ENCODE measurements around the gene TMEM170B. TPM values are rescaled to one million over a fixed set of nuclear protein-coding genes. Genes with fewer than 3 reads are reported as not detected.
A peak's percentile ranks its signal among the peaks of the same experiment; 100 is the strongest.

The TMEM170B gene
- total RNA-seq, result under 1 TPM; 0.40 to 0.57 TPM

DNA sequence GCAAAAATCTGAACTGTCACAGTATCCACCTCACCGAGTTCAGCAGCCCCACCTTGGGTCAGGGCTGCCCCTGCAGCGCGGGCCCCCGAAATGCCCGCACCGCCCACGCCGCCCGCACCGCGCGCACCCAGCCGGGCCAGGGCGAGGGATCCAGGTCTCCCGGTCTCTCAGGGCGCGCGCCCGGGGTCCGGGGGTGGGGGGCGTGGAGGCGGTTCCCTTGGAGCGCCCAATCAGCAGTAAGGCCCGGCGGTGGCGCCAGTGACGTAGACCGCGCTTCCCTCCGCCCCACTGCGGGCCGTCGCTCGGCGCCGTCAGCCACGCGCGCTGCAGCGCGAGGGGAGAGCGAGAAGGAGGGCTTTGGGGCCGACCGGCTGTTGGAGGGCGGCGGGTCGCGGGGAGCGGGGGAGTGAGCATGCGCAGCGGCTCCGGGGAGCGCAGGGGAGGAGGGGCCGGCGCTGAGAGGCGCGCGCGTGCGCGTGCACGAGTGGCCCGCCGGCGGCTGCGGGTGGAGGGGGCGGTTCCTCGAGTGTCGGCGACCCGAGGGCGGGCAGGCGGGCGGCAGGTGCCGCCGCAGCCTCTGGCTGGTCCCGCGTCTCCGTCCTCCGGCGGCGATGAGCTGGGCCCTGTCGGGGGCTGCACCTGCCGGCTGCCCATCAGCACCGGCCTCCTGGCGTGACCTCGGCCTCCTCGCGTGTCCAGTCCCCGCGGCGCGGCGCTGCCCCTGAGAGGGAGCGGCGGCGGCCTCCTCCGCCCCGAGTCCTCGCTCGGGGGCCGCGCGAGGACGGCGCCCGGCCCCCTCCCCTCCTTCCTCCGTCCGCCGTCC, at the start of gene TMEM170B:
TSS of gene TMEM170B (plus strand) at position 521 of the 823 bp plus-strand sequence. CDS start 529 bp downstream, outside the sequence.
- CTCF ChIA-PET, result no interaction called here
- intact Hi-C loops (cut with micrococcal nuclease), result loop anchor here (1.0 to 5.0 kb wide), 9 partner anchors 90 to 1135 kb away; partner anchors contain the start of genes C6orf52, MAK, NEDD9 and PAK1IP1
- H3K27me3 Mint-ChIP-seq (ENCODE audit: low read depth), result peaks cover 6% of the 10 kb centered on the region

DNA sequence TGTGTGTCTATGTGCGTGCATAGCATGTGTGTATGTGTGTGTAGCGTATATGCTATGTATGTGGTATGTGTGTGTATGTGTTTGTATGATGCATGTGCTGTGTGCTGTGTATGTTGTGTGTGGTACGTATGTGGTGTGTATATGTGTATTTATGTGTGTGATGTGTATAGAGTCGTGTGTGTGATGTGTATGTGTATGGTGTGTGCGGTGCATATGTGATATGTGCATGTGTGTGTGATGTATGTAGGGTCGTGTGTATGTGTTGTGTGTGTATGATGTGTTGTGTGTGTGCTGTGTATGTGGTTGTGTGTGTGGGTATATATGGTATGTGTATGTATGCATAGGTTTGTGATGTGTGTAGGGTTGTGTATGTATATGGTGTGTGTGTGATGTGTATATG, 46.6 kb upstream of the TMEM170B start:
- CTCF ChIA-PET, result interaction anchor here (0.8 kb wide), 1 partner anchor 137 kb away, joined by 3 read pairs; no protein-coding TSS in a partner anchor
- H3K4me1 Mint-ChIP-seq (ENCODE audit: low read depth), result peaks cover 13% of the 10 kb centered on the region
- no peaks in the 10 kb centered on the region for H3K36me3 Mint-ChIP-seq (ENCODE audit: low read depth)
- H3K27me3 Mint-ChIP-seq (ENCODE audit: low read depth), result no peaks in the 10 kb centered on the region
- intact Hi-C loops (cut with micrococcal nuclease), result no loop called here
- no peak overlapping the region for H3K4me3 Mint-ChIP-seq
- no peaks in the 10 kb centered on the region for H3K9me3 Mint-ChIP-seq
- H3K27ac Mint-ChIP-seq, result no peak overlapping the region
- no peak for DNase-seq

More for the DNA sequence above, at the start of gene TMEM170B:
- peak within 1 kb of the TSS; percentile 78 for H3K4me3 Mint-ChIP-seq
- H3K36me3 Mint-ChIP-seq (ENCODE audit: low read depth), result no peaks in the 10 kb centered on the region
- no peak within 1 kb of the TSS for H3K27ac Mint-ChIP-seq
- no peaks in the 10 kb centered on the region for H3K9me3 Mint-ChIP-seq
- H3K4me1 Mint-ChIP-seq (ENCODE audit: low read depth), result peaks cover 9% of the 10 kb centered on the region
- peak; percentile 84 for DNase-seq

GRCh38 chr6:11491596-11492463, 45.7 kb upstream of the TMEM170B start:
- H3K9me3 Mint-ChIP-seq, result no peaks in the 10 kb centered on the region
- H3K4me3 Mint-ChIP-seq, result no peak overlapping the region
- DNase-seq, result peak; percentile 22
- H3K27ac Mint-ChIP-seq, result no peak overlapping the region
- peaks cover 13% of the 10 kb centered on the region for H3K4me1 Mint-ChIP-seq (ENCODE audit: low read depth)
- intact Hi-C loops (cut with micrococcal nuclease), result no loop called here
- CTCF ChIA-PET, result interaction anchor here (0.9 kb wide), 1 partner anchor 68 kb away, joined by 3 read pairs; no protein-coding TSS in a partner anchor
- H3K36me3 Mint-ChIP-seq (ENCODE audit: low read depth), result no peaks in the 10 kb centered on the region
- H3K27me3 Mint-ChIP-seq (ENCODE audit: low read depth), result no peaks in the 10 kb centered on the region

- Mint-ChIP-seq H3K27me3 (ENCODE audit: low read depth) (no peaks in the 10 kb centered on the region), H3K4me3 (no peak overlapping the region), H3K36me3 (ENCODE audit: low read depth) (no peaks in the 10 kb centered on the region), H3K9me3 (no peaks in the 10 kb centered on the region), H3K27ac (no peak overlapping the region), H3K4me1 (ENCODE audit: low read depth) (peaks cover 13% of the 10 kb centered on the region)
- no peak for DNase-seq
- CTCF ChIA-PET, result interaction anchor here (0.6 to 0.9 kb wide), 3 partner anchors 67 to 538 kb away, joined by 3 read pairs; no protein-coding TSS in a partner anchor
- intact Hi-C loops (cut with micrococcal nuclease), result no loop called here
Observed at GRCh38 chr6:11492464-11493290, 44.9 kb upstream of the TMEM170B start.

DNA sequence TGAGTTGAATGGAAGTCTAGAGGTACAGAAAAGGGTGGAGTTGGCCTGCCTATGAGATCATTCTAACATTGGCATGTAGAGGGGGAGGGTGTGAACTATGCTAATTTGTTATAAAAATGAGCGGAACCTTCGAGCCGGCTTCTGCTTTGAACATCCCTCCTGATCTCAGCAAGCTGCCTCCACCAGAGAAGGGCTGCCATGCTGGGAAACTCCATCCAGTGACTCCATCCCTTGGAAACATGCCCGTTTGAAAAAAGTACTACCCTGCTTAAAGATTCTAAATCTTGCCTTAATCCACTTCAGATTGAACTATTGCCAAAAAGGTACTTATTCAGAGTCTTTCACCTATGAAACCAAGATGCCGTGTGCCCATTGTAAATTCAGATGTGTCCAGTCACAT, 43.6 kb upstream of the TMEM170B start:
- H3K27ac Mint-ChIP-seq, result no peak overlapping the region
- no peak overlapping the region for H3K4me3 Mint-ChIP-seq
- peaks cover 13% of the 10 kb centered on the region for H3K4me1 Mint-ChIP-seq (ENCODE audit: low read depth)
- intact Hi-C loops (cut with micrococcal nuclease), result no loop called here
- no peaks in the 10 kb centered on the region for H3K27me3 Mint-ChIP-seq (ENCODE audit: low read depth)
- no peak for DNase-seq
- H3K36me3 Mint-ChIP-seq (ENCODE audit: low read depth), result no peaks in the 10 kb centered on the region
- CTCF ChIA-PET, result interaction anchor here (0.8 to 5.3 kb wide), 3 partner anchors 34 to 351 kb away, joined by 3 to 71 read pairs (median 25); no protein-coding TSS in a partner anchor
- H3K9me3 Mint-ChIP-seq, result no peaks in the 10 kb centered on the region

GRCh38 chr6:11494786-11495564, 42.6 kb upstream of the TMEM170B start:
- Mint-ChIP-seq H3K36me3 (ENCODE audit: low read depth) (no peaks in the 10 kb centered on the region), H3K4me1 (ENCODE audit: low read depth) (peaks cover 13% of the 10 kb centered on the region), H3K27me3 (ENCODE audit: low read depth) (no peaks in the 10 kb centered on the region), H3K9me3 (no peaks in the 10 kb centered on the region), H3K27ac (no peak overlapping the region), H3K4me3 (no peak overlapping the region)
- CTCF ChIA-PET, result interaction anchor here (0.6 to 5.3 kb wide), 47 partner anchors 7 to 720 kb away, joined by 3 to 77 read pairs (median 7); no protein-coding TSS in a partner anchor
- no peak for DNase-seq
- intact Hi-C loops (cut with micrococcal nuclease), result no loop called here

GRCh38 chr6:11495565-11496145, 41.9 kb upstream of the TMEM170B start:
- Mint-ChIP-seq H3K27me3 (ENCODE audit: low read depth) (no peaks in the 10 kb centered on the region), H3K4me1 (ENCODE audit: low read depth) (peaks cover 13% of the 10 kb centered on the region), H3K27ac (no peak overlapping the region), H3K4me3 (no peak overlapping the region), H3K9me3 (no peaks in the 10 kb centered on the region), H3K36me3 (ENCODE audit: low read depth) (no peaks in the 10 kb centered on the region)
- CTCF ChIA-PET, result interaction anchor here (0.6 to 5.3 kb wide), 81 partner anchors 8 to 719 kb away, joined by 3 to 77 read pairs (median 5); no protein-coding TSS in a partner anchor
- DNase-seq, result no peak
- intact Hi-C loops (cut with micrococcal nuclease), result loop anchor here (1.0 to 2.0 kb wide), 12 partner anchors 35 to 541 kb away; partner anchors contain the start of genes NEDD9 and SMIM13

DNA sequence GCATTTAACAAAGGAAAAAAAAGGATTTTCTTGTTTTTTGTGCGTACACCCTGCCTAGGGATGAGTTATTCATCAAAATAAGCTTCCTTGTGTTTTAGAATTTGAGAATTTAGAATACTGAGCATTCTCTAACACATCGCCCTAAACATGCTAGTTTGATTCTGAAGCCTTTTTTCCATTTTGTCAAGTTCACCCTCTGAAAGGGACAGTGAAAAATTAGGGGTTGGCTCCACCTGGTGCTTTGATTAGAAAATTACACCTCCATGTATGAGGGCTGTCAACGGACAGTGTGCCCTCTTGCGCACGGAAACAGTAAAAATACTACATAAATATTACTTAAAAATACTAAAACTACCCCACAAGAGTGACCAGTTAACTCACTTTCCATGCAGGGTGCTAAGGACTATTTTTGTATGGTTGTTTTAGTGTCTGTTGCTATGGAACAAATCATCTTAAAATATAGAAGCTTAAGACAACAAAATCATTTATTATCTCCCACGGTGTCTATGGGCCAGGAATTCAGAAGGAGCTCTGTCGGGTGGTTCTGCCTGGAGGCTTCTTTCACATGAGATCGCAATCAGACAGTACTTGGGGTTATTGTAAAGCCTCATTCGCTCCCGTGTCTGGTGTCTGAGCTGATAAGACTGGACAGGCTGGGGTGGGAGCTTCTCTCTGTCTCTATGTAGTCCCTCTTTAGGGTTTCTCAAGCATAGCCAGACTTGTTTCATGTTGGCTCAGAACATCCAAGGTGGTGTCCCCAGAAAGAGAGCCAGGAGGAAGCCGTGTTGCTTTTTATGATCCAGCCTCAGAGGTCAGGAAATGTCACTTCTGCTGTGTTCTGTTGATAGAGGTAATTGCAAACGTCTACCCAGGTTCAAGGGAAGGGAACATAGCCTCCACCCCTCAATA, 41.1 kb upstream of the TMEM170B start:
- intact Hi-C loops (cut with micrococcal nuclease), result loop anchor here (1.0 to 2.0 kb wide), 12 partner anchors 36 to 542 kb away; partner anchors contain the start of genes NEDD9 and SMIM13
- CTCF ChIA-PET, result interaction anchor here (0.5 to 5.3 kb wide), 91 partner anchors 9 to 619 kb away, joined by 3 to 77 read pairs (median 5); no protein-coding TSS in a partner anchor
- Mint-ChIP-seq H3K36me3 (ENCODE audit: low read depth) (no peaks in the 10 kb centered on the region), H3K27ac (no peak overlapping the region), H3K9me3 (peaks cover 1% of the 10 kb centered on the region), H3K4me3 (no peak overlapping the region), H3K27me3 (ENCODE audit: low read depth) (no peaks in the 10 kb centered on the region), H3K4me1 (ENCODE audit: low read depth) (peaks cover 13% of the 10 kb centered on the region)
- DNase-seq, result peak; percentile 87

- Mint-ChIP-seq H3K36me3 (ENCODE audit: low read depth) (no peaks in the 10 kb centered on the region), H3K4me3 (no peak overlapping the region), H3K27me3 (ENCODE audit: low read depth) (no peaks in the 10 kb centered on the region), H3K4me1 (ENCODE audit: low read depth) (peaks cover 13% of the 10 kb centered on the region), H3K9me3 (peaks cover 1% of the 10 kb centered on the region), H3K27ac (no peak overlapping the region)
- intact Hi-C loops (cut with micrococcal nuclease), result loop anchor here (2.0 kb wide), 1 partner anchor 82 kb away; no protein-coding TSS in a partner anchor
- CTCF ChIA-PET, result interaction anchor here (0.6 to 5.3 kb wide), 52 partner anchors 8 to 618 kb away, joined by 3 to 77 read pairs (median 7); no protein-coding TSS in a partner anchor
- no peak for DNase-seq
Observed at GRCh38 chr6:11497107-11497506, 40.4 kb upstream of the TMEM170B start.

DNA sequence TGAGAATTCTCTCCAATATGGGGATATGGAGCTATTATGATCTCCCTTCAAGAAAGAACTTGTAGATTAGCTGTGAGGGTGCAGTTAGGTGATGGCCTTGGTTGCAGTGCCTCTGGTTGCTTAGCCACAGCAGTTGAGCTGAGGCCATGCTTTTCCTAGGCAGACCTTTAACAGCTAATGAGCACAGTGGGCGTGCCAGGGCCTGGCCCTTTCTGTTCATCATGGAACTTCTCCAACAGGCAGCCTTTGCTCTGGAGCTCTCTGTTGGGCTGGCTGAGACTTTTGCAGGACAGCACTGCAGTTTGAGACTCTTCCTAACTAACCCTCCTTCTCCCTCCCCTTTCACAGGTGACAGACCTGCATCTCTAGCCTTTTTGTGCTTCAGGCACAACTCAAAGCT, 39.7 kb upstream of the TMEM170B start:
- H3K4me3 Mint-ChIP-seq, result no peak overlapping the region
- intact Hi-C loops (cut with micrococcal nuclease), result loop anchor here (2.0 kb wide), 1 partner anchor 83 kb away; no protein-coding TSS in a partner anchor
- peaks cover 13% of the 10 kb centered on the region for H3K4me1 Mint-ChIP-seq (ENCODE audit: low read depth)
- CTCF ChIA-PET, result interaction anchor here (0.6 to 5.3 kb wide), 8 partner anchors 11 to 418 kb away, joined by 3 to 77 read pairs (median 3); no protein-coding TSS in a partner anchor
- peaks cover 1% of the 10 kb centered on the region for H3K9me3 Mint-ChIP-seq
- no peak for DNase-seq
- no peaks in the 10 kb centered on the region for H3K36me3 Mint-ChIP-seq (ENCODE audit: low read depth)
- no peak overlapping the region for H3K27ac Mint-ChIP-seq
- no peaks in the 10 kb centered on the region for H3K27me3 Mint-ChIP-seq (ENCODE audit: low read depth)
